ENCODE measurements around the gene DNAJC1.
"Not testable (repeated sequence)": the region's sequence is repeated elsewhere in the genome, so short reads cannot be mapped to it uniquely, and the experiment has no call there.

The DNAJC1 gene

GRCh38 chr10:21822273-21822672 lies 181.3 kb downstream of the DNAJC1 start:
- not testable (repeated sequence) for DNase-seq

- DNase-seq: no peak
Measured at GRCh38 chr10:21820952-21821351, 182.6 kb downstream of the DNAJC1 start.

- DNase-seq: not testable (repeated sequence)
Measured at GRCh38 chr10:21818416-21818815, 185.1 kb downstream of the DNAJC1 start.

- DNase-seq: no peak
Measured at GRCh38 chr10:21814866-21815265, 188.7 kb downstream of the DNAJC1 start.

GRCh38 chr10:21813946-21814345 lies 189.6 kb downstream of the DNAJC1 start:
- DNase-seq: no peak

GRCh38 chr10:21811245-21811585 lies 192.3 kb downstream of the DNAJC1 start:
- no peak for DNase-seq

GRCh38 chr10:21810582-21811244 lies 192.8 kb downstream of the DNAJC1 start:
- no peak for DNase-seq

- peak; percentile 29 for DNase-seq
Measured at GRCh38 chr10:21808550-21808949, 195.0 kb downstream of the DNAJC1 start.

- DNase-seq: peak; percentile 94
Measured at GRCh38 chr10:21807180-21807579, 196.3 kb downstream of the DNAJC1 start.

- DNase-seq: no peak
Measured at GRCh38 chr10:21803374-21803773, 200.2 kb downstream of the DNAJC1 start.

- no peak for DNase-seq
Measured at GRCh38 chr10:21801609-21802008, 201.9 kb downstream of the DNAJC1 start.

GRCh38 chr10:21797984-21798765 lies 205.4 kb downstream of the DNAJC1 start:
- no peak for DNase-seq

GRCh38 chr10:21797533-21797932 lies 206.0 kb downstream of the DNAJC1 start:
- no peak for DNase-seq

GRCh38 chr10:21791276-21791675 lies 212.3 kb downstream of the DNAJC1 start:
- DNase-seq: no peak

- no peak for DNase-seq
Measured at GRCh38 chr10:21776883-21777282, 226.6 kb downstream of the DNAJC1 start.

- DNase-seq: no peak
Measured at GRCh38 chr10:21771219-21771618, 232.3 kb downstream of the DNAJC1 start.

GRCh38 chr10:21769041-21769440 lies 234.5 kb downstream of the DNAJC1 start:
- DNase-seq: no peak

- DNase-seq: no peak
Measured at GRCh38 chr10:21764466-21765189, 238.9 kb downstream of the DNAJC1 start.

- no peak for DNase-seq
Measured at GRCh38 chr10:21760332-21760731, 243.2 kb downstream of the DNAJC1 start.

GRCh38 chr10:21759232-21759631 lies 244.3 kb downstream of the DNAJC1 start:
- DNase-seq: no peak

GRCh38 chr10:21758696-21759095 lies 244.8 kb downstream of the DNAJC1 start:
- no peak for DNase-seq

GRCh38 chr10:21758239-21758638 lies 245.3 kb downstream of the DNAJC1 start:
- DNase-seq: no peak

GRCh38 chr10:21757185-21757901 lies 246.2 kb downstream of the DNAJC1 start:
- DNase-seq: peak; percentile 31
